GM23338 (cell line): ENCODE results near the gene AP2A2.

Experiments used
- CREB1 ChIP-seq: fragments of 250-450 bp; sonication (Bioruptor Pico); IDR thresholded peaks from 2 replicates; pipeline ENCODE4 v1.5.0; 2020; ENCODE audit warnings: low read depth, mild to moderate bottlenecking, moderate library complexity
- EZH2 ChIP-seq: fragments of 200-600 bp; sonication (generic); IDR thresholded peaks from one replicate; pipeline ENCODE4 v1.8.0; 2017; ENCODE audit warnings: antibody characterized with exemption, mild to moderate bottlenecking, low read depth; ENCODE audit not compliant: unreplicated experiment
- EZH2phosphoT487 ChIP-seq: fragments of 200-600 bp; sonication (generic); IDR thresholded peaks from one replicate; pipeline ENCODE4 v1.8.1; 2018; ENCODE audit warnings: antibody characterized with exemption; ENCODE audit not compliant: unreplicated experiment
- JUNB ChIP-seq: IDR thresholded peaks from one replicate; pipeline ENCODE4 v1.6.1; 2016; ENCODE audit warnings: antibody characterized with exemption; ENCODE audit not compliant: unreplicated experiment
- POLR2AphosphoS5 ChIP-seq: IDR thresholded peaks from 2 replicates; pipeline ENCODE4 v1.6.1; 2016; ENCODE audit warnings: antibody characterized with exemption, low read depth
- TF ChIP-seq, protein P1 (sequence below), 2 experiments: fragments of 200-600 bp in 1 of 2; sonication (generic) in 1 of 2; conservative IDR thresholded peaks; 2 replicates each; pipeline versions ENCODE4 v1.5.1 to v1.6.1; 2016 to 2017; ENCODE audit warnings: antibody characterized with exemption in 2 of 2, low read depth in 2 of 2, mild to moderate bottlenecking in 2 of 2, moderate library complexity in 1 of 2
- TF ChIP-seq, protein P2 (sequence below): IDR thresholded peaks from one replicate; pipeline ENCODE4 v1.6.1; 2018; ENCODE audit warnings: antibody characterized with exemption; ENCODE audit not compliant: unreplicated experiment
- TF ChIP-seq, protein P3 (sequence below): IDR thresholded peaks from 2 replicates; pipeline ENCODE4 v1.6.1; 2016; ENCODE audit warnings: antibody characterized with exemption

DNA sequence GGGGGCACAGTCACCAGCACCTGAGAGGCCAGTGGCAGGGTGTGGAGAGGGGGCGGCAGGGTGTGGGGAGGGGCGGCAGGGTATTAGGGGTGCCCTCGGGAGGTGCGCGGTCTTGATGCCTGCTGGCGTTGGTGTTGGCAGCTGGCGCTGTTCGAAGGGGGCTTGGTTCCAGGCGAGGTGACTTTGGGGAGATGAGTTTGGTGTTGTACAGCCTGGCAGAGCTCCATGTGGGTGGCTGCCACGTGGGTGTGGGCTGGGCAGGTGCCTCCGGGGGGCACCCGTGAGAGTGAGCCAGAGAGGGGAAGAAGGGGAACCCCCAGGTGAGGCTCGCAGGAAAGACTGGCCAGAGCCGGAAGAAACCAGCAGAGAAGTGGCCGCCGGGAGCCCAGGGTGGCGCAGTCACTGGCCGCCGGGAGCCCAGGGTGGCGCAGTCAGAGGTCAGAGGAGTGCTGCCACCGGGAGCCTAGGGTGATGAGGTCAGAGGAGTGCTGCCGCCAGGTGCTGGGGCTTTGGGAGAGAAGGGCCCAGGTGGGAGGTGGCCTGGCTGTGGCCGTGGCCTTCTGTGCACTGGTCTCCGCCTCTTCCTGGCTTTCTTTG is 66.1 kb downstream of the AP2A2 start:
- TF ChIP-seq, protein P1, sequence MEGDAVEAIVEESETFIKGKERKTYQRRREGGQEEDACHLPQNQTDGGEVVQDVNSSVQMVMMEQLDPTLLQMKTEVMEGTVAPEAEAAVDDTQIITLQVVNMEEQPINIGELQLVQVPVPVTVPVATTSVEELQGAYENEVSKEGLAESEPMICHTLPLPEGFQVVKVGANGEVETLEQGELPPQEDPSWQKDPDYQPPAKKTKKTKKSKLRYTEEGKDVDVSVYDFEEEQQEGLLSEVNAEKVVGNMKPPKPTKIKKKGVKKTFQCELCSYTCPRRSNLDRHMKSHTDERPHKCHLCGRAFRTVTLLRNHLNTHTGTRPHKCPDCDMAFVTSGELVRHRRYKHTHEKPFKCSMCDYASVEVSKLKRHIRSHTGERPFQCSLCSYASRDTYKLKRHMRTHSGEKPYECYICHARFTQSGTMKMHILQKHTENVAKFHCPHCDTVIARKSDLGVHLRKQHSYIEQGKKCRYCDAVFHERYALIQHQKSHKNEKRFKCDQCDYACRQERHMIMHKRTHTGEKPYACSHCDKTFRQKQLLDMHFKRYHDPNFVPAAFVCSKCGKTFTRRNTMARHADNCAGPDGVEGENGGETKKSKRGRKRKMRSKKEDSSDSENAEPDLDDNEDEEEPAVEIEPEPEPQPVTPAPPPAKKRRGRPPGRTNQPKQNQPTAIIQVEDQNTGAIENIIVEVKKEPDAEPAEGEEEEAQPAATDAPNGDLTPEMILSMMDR (conservative IDR thresholded peaks at IDR 0.05; ENCODE audit: low read depth in 2 of 2): no peak
- TF ChIP-seq POLR2AphosphoS5 (no peak), JUNB (no peak), EZH2phosphoT487 (no peak), EZH2 (no peak), CREB1 (CRISPR knock-in tag) (no peak)
- TF ChIP-seq, protein P2, sequence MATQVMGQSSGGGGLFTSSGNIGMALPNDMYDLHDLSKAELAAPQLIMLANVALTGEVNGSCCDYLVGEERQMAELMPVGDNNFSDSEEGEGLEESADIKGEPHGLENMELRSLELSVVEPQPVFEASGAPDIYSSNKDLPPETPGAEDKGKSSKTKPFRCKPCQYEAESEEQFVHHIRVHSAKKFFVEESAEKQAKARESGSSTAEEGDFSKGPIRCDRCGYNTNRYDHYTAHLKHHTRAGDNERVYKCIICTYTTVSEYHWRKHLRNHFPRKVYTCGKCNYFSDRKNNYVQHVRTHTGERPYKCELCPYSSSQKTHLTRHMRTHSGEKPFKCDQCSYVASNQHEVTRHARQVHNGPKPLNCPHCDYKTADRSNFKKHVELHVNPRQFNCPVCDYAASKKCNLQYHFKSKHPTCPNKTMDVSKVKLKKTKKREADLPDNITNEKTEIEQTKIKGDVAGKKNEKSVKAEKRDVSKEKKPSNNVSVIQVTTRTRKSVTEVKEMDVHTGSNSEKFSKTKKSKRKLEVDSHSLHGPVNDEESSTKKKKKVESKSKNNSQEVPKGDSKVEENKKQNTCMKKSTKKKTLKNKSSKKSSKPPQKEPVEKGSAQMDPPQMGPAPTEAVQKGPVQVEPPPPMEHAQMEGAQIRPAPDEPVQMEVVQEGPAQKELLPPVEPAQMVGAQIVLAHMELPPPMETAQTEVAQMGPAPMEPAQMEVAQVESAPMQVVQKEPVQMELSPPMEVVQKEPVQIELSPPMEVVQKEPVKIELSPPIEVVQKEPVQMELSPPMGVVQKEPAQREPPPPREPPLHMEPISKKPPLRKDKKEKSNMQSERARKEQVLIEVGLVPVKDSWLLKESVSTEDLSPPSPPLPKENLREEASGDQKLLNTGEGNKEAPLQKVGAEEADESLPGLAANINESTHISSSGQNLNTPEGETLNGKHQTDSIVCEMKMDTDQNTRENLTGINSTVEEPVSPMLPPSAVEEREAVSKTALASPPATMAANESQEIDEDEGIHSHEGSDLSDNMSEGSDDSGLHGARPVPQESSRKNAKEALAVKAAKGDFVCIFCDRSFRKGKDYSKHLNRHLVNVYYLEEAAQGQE: no peak
- TF ChIP-seq, protein P3, sequence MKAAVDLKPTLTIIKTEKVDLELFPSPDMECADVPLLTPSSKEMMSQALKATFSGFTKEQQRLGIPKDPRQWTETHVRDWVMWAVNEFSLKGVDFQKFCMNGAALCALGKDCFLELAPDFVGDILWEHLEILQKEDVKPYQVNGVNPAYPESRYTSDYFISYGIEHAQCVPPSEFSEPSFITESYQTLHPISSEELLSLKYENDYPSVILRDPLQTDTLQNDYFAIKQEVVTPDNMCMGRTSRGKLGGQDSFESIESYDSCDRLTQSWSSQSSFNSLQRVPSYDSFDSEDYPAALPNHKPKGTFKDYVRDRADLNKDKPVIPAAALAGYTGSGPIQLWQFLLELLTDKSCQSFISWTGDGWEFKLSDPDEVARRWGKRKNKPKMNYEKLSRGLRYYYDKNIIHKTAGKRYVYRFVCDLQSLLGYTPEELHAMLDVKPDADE: no peak
